HepG2 (cell line): ENCODE data around the gene NDUFS6. TPM values are rescaled to one million over a fixed set of nuclear protein-coding genes. Genes with fewer than 3 reads are reported as not detected.

Experiments
- ATAC-seq: fragments of 200-7000 bp; cut with Tn5 transposase; 3 replicates; pipeline ENCODE4 v1.9.1; 2020; ENCODE audit warnings: mild to moderate bottlenecking, moderate library complexity
- BruUV-seq: library from RNA; stranded (reverse); fragments of 400-500 nt; replicated peaks from 2 replicates; lab custom pipeline; 2021; lab: Mats Ljungman, UMichigan
- CTCF ChIA-PET: fragments of 300-600 bp; formaldehyde crosslinking; extraction: SDS; loops from one replicate; lab custom pipeline; 2021; ENCODE audit warnings: low total read pairs, inconsistent platforms, low intra/inter-chr PET ratio; lab: Yijun Ruan, JAX
- POLR2A ChIA-PET: fragments of 350-600 bp; sonication (Branson Sonifier 250); formaldehyde crosslinking; loops from one replicate; lab custom pipeline; 2020; ENCODE audit warnings: antibody characterized with exemption, inconsistent platforms; lab: Yijun Ruan, JAX
- DNase-seq: peaks from one replicate; pipeline ENCODE4 v3.0.0-alpha.2; 2015; ENCODE audit warnings: low spot score
- FAIRE-seq: peaks from 3 replicates; lab custom pipeline; 2011; peaks lifted over from hg19 to GRCh38; lab: Jason Lieb, UNC
- H2AFZ ChIP-seq: one replicate; pipeline ENCODE4 v1.6.1; 2011; ENCODE audit warnings: low read length, inconsistent platforms
- H3K27ac ChIP-seq: fragments of 300-600 bp; 3 replicates; pipeline ENCODE4 v1.8.0; 2011; ENCODE audit warnings: mixed run types, mild to moderate bottlenecking, mixed read lengths, low read length, inconsistent platforms; ENCODE audit not compliant: insufficient read depth; ENCODE audit errors: extremely low read length
- H3K27me3 ChIP-seq, 2 experiments: fragments of 200-600 bp in 1 of 2; 2 replicates in 1 of 2; 3 replicates in 1 of 2; pipeline versions ENCODE4 v1.6.0 to v1.8.0; 2011; ENCODE audit warnings: low read length in 2 of 2, mild to moderate bottlenecking in 2 of 2, moderate library complexity in 2 of 2, inconsistent platforms in 1 of 2; ENCODE audit not compliant: insufficient read depth in 2 of 2, control insufficient read depth in 1 of 2
- H3K36me3 ChIP-seq, 2 experiments: fragments of 200-600 bp in 1 of 2; replicated peaks in 1 of 2; 2 replicates in 1 of 2; 3 replicates in 1 of 2; pipeline versions ENCODE4 v1.5.1 to v1.8.0; 2011; ENCODE audit warnings: low read length in 2 of 2, inconsistent platforms in 1 of 2; ENCODE audit not compliant: insufficient read depth in 2 of 2, control insufficient read depth in 1 of 2
- H3K4me1 ChIP-seq: 2 replicates; pipeline ENCODE4 v1.5.1; 2012; ENCODE audit warnings: low read length, inconsistent platforms; ENCODE audit not compliant: insufficient read depth
- H3K4me2 ChIP-seq: 2 replicates; pipeline ENCODE4 v1.6.0; 2011; ENCODE audit warnings: low read depth, low read length, inconsistent platforms
- H3K4me3 ChIP-seq, 3 experiments: fragments of 200-600 bp in 1 of 3; sonication (generic), shearing (Covaris generic) in 1 of 3; replicated peaks in 1 of 3; 2 replicates each; pipeline ENCODE4 v1.5.1; 2011 to 2016; ENCODE audit warnings: low read length in 3 of 3, inconsistent platforms in 2 of 3, low read depth in 2 of 3, mild to moderate bottlenecking in 2 of 3, control low read depth in 1 of 3, mixed read lengths in 1 of 3; ENCODE audit not compliant: insufficient read depth in 1 of 3
- H3K79me2 ChIP-seq: one replicate; pipeline ENCODE4 v1.6.1; 2011; ENCODE audit warnings: low read length, inconsistent platforms; ENCODE audit not compliant: insufficient read depth
- H3K9ac ChIP-seq: 2 replicates; pipeline ENCODE4 v1.6.0; 2011; ENCODE audit warnings: mild to moderate bottlenecking, low read depth, low read length, inconsistent platforms; ENCODE audit not compliant: insufficient read depth
- H3K9me3 ChIP-seq: 2 replicates; pipeline ENCODE4 v1.5.1; 2012; ENCODE audit warnings: mild to moderate bottlenecking, low read length
- H4K20me1 ChIP-seq: 2 replicates; pipeline ENCODE4 v1.6.0; 2011; ENCODE audit warnings: inconsistent platforms, mild to moderate bottlenecking, low read length, moderate library complexity; ENCODE audit not compliant: insufficient read depth
- GFI1 ChIP-seq: sonication (generic); formaldehyde crosslinking; IDR thresholded peaks from 2 replicates; pipeline ENCODE4 v1.5.0; 2020; ENCODE audit warnings: missing genetic modification reagents, mild to moderate bottlenecking, borderline replicate concordance
- SNAPC2 ChIP-seq: sonication (generic); formaldehyde crosslinking; IDR thresholded peaks from 2 replicates; pipeline ENCODE4 v1.8.1; 2022; ENCODE audit warnings: mild to moderate bottlenecking, missing genetic modification reagents
- SOX5 ChIP-seq: IDR thresholded peaks from 2 replicates; pipeline ENCODE4 v1.6.1; 2016; ENCODE audit warnings: borderline replicate concordance
- WGBS: methylation state at CpG from one replicate; pipeline ENCODE4 v1.1.6; 2017; ENCODE audit warnings: low lambda C conversion rate; 5-methylcytosine and 5-hydroxymethylcytosine counted together
- in situ Hi-C: cut with HindIII; loops from 2 replicates; pipeline ENCODE4 v1.10.0; 2017; ENCODE audit warnings: low pct_unique_long_range_greater_than_20kb; ENCODE audit not compliant: extremely low pct_ligation_motif_present
- intact Hi-C: fragments of 100-400 bp; cut with micrococcal nuclease; formaldehyde crosslinking; loops from one replicate; pipeline ENCODE4 v1.10.0; 2022; ENCODE audit not compliant: unreplicated experiment
- polyA plus RNA-seq, 8 experiments: library from polyadenylated mRNA; depleted of rRNA in 3 of 8; stranded (reverse) in 7 of 8; unstranded in 1 of 8; fragments of >200 nt; fragmentation: Illumina TruSeq in 4 of 8; extraction: Trizol in 4 of 8; gene quantifications; 2 replicates each; pipeline versions ENCODE4 v1.2.1 to v1.2.3, GENCODE V29; 2011 to 2016; ENCODE audit warnings: low read depth in 4 of 8, missing spikeins in 1 of 8, mixed read lengths in 1 of 8; ENCODE audit not compliant: insufficient read depth in 1 of 8
- total RNA-seq, 5 experiments: library from RNA; depleted of rRNA; stranded (reverse); fragments of >200 nt; fragmentation: Illumina TruSeq; extraction: Trizol; gene quantifications; 2 replicates each; pipeline ENCODE4 v1.2.3, GENCODE V29; 2016; ENCODE audit warnings: low read depth in 1 of 5
- TF ChIP-seq, protein P1 (sequence below): sonication (generic); formaldehyde crosslinking; IDR thresholded peaks from 2 replicates; pipeline ENCODE4 v1.5.0; 2020; ENCODE audit warnings: mild to moderate bottlenecking, missing genetic modification reagents
- TF ChIP-seq, protein P2 (sequence below), 2 experiments: IDR thresholded peaks; 2 replicates each; pipeline ENCODE4 v1.6.1; 2011 to 2012; ENCODE audit warnings: low read length in 2 of 2, borderline replicate concordance in 1 of 2, low read depth in 1 of 2, mild to moderate bottlenecking in 1 of 2, moderate library complexity in 1 of 2
- TF ChIP-seq, protein P3 (sequence below): sonication (generic); formaldehyde crosslinking; conservative IDR thresholded peaks from 2 replicates; pipeline ENCODE4 v1.4.0; 2020; ENCODE audit warnings: mild to moderate bottlenecking, missing genetic modification reagents, moderate library complexity
- TF ChIP-seq, protein P4 (sequence below): sonication (generic); formaldehyde crosslinking; IDR thresholded peaks from 2 replicates; pipeline ENCODE4 v1.8.1; 2022; ENCODE audit warnings: low read depth, mild to moderate bottlenecking, missing genetic modification reagents
- TF ChIP-seq, protein P5 (sequence below): sonication (generic); formaldehyde crosslinking; IDR thresholded peaks from 2 replicates; pipeline ENCODE4 v1.4.0; 2020; ENCODE audit warnings: mild to moderate bottlenecking, missing genetic modification reagents

Gene NDUFS6
- total and polyA plus RNA-seq, 2 of the 13 experiments (the other 11 are each of a cell fraction or from before 2014, with no cell fraction given) = 23.7 to 50.4 TPM

DNA sequence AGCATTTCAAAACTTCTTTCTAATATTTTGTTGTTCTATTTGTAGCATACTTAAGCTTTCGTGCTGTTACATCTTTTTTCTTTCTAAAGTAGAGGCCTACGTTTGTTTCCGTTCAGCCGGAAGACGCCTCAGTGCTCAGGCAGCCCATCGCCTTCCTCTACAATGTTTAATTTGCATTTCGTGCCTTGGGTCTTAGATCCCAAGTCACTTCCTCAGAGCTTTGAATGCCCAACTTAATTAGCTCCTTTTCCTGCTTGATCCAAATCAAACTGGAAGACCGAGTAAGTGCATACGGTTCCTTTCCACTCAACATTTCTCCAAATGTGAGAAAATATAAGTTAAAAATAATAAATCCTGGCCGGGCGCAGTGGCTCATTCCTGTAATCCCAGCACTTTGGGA is 44.7 kb upstream of the NDUFS6 start:
- ATAC-seq = no peak
- WGBS = 59% methylated on average over 11 of the region's 11 CpGs
- Histone ChIP-seq H3K4me1 (no peaks in the 10 kb centered on the region), H3K4me2 (no peak overlapping the region), H3K36me3 (no peaks in the 10 kb centered on the region), H3K79me2 (no peaks in the 10 kb centered on the region), H3K9ac (no peak overlapping the region), H3K27ac (no peak overlapping the region), H3K9me3 (no peaks in the 10 kb centered on the region), H4K20me1 (0 out of 2 replicates have a peak, but pooled peaks cover 2% of the 10 kb centered on the region), H2AFZ (no peak overlapping the region), H3K4me3 (no peak overlapping the region), H3K27me3 (peaks cover 10 to 58% of the 10 kb centered on the region in 2 experiments; a peak in 4 of 5 replicates)
- in situ Hi-C loops (no loop called here), intact Hi-C loops (no loop called here)
- no TSS peak for BruUV-seq
- FAIRE-seq = no peak
- CTCF ChIA-PET = no interaction called here
- DNase-seq = no peak
- POLR2A ChIA-PET = no interaction called here
- TF ChIP-seq, protein P1, sequence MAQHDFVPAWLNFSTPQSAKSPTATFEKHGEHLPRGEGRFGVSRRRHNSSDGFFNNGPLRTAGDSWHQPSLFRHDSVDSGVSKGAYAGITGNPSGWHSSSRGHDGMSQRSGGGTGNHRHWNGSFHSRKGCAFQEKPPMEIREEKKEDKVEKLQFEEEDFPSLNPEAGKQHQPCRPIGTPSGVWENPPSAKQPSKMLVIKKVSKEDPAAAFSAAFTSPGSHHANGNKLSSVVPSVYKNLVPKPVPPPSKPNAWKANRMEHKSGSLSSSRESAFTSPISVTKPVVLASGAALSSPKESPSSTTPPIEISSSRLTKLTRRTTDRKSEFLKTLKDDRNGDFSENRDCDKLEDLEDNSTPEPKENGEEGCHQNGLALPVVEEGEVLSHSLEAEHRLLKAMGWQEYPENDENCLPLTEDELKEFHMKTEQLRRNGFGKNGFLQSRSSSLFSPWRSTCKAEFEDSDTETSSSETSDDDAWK = no peak
- no peak for TF ChIP-seq GFI1
- no peak for TF ChIP-seq SNAPC2 (CRISPR knock-in tag)
- TF ChIP-seq, protein P2, sequence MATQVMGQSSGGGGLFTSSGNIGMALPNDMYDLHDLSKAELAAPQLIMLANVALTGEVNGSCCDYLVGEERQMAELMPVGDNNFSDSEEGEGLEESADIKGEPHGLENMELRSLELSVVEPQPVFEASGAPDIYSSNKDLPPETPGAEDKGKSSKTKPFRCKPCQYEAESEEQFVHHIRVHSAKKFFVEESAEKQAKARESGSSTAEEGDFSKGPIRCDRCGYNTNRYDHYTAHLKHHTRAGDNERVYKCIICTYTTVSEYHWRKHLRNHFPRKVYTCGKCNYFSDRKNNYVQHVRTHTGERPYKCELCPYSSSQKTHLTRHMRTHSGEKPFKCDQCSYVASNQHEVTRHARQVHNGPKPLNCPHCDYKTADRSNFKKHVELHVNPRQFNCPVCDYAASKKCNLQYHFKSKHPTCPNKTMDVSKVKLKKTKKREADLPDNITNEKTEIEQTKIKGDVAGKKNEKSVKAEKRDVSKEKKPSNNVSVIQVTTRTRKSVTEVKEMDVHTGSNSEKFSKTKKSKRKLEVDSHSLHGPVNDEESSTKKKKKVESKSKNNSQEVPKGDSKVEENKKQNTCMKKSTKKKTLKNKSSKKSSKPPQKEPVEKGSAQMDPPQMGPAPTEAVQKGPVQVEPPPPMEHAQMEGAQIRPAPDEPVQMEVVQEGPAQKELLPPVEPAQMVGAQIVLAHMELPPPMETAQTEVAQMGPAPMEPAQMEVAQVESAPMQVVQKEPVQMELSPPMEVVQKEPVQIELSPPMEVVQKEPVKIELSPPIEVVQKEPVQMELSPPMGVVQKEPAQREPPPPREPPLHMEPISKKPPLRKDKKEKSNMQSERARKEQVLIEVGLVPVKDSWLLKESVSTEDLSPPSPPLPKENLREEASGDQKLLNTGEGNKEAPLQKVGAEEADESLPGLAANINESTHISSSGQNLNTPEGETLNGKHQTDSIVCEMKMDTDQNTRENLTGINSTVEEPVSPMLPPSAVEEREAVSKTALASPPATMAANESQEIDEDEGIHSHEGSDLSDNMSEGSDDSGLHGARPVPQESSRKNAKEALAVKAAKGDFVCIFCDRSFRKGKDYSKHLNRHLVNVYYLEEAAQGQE (IDR thresholded peaks at IDR 0.05; ENCODE audit: borderline replicate concordance in 1 of 2, low read depth in 1 of 2, low read length in 2 of 2) = no peak
- TF ChIP-seq, protein P3, sequence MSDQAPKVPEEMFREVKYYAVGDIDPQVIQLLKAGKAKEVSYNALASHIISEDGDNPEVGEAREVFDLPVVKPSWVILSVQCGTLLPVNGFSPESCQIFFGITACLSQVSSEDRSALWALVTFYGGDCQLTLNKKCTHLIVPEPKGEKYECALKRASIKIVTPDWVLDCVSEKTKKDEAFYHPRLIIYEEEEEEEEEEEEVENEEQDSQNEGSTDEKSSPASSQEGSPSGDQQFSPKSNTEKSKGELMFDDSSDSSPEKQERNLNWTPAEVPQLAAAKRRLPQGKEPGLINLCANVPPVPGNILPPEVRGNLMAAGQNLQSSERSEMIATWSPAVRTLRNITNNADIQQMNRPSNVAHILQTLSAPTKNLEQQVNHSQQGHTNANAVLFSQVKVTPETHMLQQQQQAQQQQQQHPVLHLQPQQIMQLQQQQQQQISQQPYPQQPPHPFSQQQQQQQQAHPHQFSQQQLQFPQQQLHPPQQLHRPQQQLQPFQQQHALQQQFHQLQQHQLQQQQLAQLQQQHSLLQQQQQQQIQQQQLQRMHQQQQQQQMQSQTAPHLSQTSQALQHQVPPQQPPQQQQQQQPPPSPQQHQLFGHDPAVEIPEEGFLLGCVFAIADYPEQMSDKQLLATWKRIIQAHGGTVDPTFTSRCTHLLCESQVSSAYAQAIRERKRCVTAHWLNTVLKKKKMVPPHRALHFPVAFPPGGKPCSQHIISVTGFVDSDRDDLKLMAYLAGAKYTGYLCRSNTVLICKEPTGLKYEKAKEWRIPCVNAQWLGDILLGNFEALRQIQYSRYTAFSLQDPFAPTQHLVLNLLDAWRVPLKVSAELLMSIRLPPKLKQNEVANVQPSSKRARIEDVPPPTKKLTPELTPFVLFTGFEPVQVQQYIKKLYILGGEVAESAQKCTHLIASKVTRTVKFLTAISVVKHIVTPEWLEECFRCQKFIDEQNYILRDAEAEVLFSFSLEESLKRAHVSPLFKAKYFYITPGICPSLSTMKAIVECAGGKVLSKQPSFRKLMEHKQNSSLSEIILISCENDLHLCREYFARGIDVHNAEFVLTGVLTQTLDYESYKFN (CRISPR knock-in tag) = no peak
- TF ChIP-seq SOX5 (CRISPR knock-in tag) = no peak
- TF ChIP-seq, protein P4, sequence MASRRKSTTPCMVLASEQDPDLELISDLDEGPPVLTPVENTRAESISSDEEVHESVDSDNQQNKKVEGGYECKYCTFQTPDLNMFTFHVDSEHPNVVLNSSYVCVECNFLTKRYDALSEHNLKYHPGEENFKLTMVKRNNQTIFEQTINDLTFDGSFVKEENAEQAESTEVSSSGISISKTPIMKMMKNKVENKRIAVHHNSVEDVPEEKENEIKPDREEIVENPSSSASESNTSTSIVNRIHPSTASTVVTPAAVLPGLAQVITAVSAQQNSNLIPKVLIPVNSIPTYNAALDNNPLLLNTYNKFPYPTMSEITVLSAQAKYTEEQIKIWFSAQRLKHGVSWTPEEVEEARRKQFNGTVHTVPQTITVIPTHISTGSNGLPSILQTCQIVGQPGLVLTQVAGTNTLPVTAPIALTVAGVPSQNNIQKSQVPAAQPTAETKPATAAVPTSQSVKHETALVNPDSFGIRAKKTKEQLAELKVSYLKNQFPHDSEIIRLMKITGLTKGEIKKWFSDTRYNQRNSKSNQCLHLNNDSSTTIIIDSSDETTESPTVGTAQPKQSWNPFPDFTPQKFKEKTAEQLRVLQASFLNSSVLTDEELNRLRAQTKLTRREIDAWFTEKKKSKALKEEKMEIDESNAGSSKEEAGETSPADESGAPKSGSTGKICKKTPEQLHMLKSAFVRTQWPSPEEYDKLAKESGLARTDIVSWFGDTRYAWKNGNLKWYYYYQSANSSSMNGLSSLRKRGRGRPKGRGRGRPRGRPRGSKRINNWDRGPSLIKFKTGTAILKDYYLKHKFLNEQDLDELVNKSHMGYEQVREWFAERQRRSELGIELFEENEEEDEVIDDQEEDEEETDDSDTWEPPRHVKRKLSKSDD (CRISPR knock-in tag) = no peak
- TF ChIP-seq, protein P5, sequence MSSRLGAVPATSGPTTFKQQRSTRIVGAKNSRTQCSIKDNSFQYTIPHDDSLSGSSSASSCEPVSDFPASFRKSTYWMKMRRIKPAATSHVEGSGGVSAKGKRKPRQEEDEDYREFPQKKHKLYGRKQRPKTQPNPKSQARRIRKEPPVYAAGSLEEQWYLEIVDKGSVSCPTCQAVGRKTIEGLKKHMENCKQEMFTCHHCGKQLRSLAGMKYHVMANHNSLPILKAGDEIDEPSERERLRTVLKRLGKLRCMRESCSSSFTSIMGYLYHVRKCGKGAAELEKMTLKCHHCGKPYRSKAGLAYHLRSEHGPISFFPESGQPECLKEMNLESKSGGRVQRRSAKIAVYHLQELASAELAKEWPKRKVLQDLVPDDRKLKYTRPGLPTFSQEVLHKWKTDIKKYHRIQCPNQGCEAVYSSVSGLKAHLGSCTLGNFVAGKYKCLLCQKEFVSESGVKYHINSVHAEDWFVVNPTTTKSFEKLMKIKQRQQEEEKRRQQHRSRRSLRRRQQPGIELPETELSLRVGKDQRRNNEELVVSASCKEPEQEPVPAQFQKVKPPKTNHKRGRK = no peak
